Stimulated activated CD4-positive, alpha-beta T cell treated with anti-CD3 and anti-CD28 coated beads, Interleukin-4, amount 100 ng/mL, for 48 hours (primary cell): ENCODE data around the gene BTBD3.

Experiments
- DNase-seq, 2 donors: peaks; one replicate each; pipeline ENCODE4 v3.0.0-alpha.2; 2020; ENCODE audit warnings: low read depth in 2 of 2

Gene BTBD3

GRCh38 chr20:11966186-11966585 is 48.5 kb downstream of the BTBD3 start:
- DNase-seq, result no peak

- no peak for DNase-seq
These were observed 52.6 kb downstream of the BTBD3 start for GRCh38 chr20:11970243-11970836.

- DNase-seq, result no peak
These were observed 54.8 kb downstream of the BTBD3 start for GRCh38 chr20:11972478-11972877.
